ENCODE results near the gene CTNNBL1.
"Not testable (repeated sequence)": the region's sequence is repeated elsewhere in the genome, so short reads cannot be mapped to it uniquely, and the experiment has no call there.

The CTNNBL1 gene

GRCh38 chr20:37679751-37680150 is 14.1 kb upstream of the CTNNBL1 start:
- DNase-seq (ENCODE audit: low spot score) = not testable (repeated sequence)

- no peak for DNase-seq (ENCODE audit: low spot score)
These were observed 13.4 kb upstream of the CTNNBL1 start for GRCh38 chr20:37680420-37680819.

DNA sequence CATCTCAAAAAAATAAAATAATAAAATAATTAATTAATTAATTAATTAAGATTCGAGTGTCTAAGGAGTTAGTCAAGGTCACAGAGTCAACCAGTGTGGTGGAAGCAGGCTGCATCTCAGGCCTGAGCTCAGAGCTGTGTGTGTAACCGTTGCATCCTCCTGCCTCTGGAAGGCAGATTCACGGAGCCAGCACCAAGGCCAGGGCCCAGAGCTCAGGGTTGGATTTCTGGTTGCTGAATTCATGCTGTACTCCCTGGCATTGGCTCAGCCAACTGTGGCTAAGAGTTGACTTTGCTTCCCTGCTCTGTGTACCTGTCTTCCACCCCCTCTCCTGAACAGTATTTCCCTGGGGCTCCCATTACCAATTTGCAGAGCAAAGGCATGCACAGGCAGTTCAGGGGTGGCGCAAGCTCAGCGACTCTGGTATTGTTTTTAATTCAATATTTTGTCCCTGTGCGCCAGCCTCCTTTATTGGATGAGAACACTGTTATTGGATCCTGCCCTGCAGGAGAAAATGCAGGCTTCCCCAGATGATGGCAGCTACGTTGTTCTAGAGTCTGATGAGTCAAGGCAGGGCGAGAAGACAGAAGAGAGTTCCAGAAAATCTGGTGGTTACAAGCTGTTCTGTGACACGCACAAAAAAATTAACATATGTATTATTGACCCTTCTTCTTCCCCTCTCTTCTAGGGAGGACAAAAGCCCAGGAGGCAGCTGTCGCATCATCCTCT is 12.3 kb upstream of the CTNNBL1 start:
- no peak for DNase-seq (ENCODE audit: low spot score)

GRCh38 chr20:37683146-37683545 is 10.7 kb upstream of the CTNNBL1 start:
- not testable (repeated sequence) for DNase-seq (ENCODE audit: low spot score)

DNA sequence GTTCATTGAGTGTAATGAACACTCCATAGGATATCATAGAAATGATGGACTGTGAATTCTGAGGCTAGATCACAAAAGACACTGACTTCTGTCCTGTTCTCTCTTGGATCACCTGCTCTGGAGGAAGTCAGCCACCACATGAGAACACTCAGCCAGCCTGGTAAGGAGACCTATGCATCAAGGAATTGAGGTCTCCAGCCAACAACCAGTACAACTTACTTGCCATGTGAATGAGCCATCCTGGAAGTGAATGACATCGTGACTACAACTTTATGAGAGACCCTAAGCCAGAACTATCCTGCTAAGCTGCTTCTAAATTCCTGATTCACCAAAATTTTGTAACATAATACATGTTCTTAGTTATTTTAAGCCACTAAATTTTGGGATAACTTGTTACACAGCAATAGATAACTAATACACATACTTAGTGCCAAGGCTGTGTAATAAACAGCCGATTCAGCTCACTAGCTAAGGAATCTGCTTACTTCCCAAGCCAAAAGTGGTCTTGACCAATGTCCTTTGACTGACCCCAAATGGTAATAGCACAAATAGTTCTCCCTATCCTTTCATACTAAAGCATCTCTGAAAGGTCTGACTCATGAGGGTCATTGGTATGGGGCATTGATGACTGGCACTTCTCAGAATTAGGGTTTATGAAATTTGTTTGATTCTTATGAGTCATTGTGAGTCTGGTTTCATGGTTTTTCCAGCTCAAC is 6.9 kb upstream of the CTNNBL1 start:
- no peak for DNase-seq (ENCODE audit: low spot score)

DNA sequence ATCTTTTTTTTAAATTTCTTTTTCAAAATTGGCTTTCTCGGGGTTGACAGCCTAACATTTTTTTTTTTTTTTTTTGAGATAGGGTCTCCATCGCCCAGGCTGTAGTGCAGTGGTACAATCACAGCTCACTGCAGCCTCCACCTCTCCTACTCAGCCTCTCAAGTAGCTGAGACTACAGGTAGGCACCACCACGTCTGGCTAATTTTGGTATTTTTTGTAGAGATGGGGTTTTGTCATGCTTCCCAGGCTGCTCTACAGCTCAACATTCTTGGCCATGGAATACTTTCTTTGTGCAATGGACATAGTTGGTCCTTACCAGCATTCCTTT is 6.4 kb upstream of the CTNNBL1 start:
- DNase-seq (ENCODE audit: low spot score) = no peak

GRCh38 chr20:37688093-37688492 is 5.7 kb upstream of the CTNNBL1 start:
- no peak for DNase-seq (ENCODE audit: low spot score)

- no peak for DNase-seq (ENCODE audit: low spot score)
These were observed 3.0 kb upstream of the CTNNBL1 start for GRCh38 chr20:37690626-37691369.

DNA sequence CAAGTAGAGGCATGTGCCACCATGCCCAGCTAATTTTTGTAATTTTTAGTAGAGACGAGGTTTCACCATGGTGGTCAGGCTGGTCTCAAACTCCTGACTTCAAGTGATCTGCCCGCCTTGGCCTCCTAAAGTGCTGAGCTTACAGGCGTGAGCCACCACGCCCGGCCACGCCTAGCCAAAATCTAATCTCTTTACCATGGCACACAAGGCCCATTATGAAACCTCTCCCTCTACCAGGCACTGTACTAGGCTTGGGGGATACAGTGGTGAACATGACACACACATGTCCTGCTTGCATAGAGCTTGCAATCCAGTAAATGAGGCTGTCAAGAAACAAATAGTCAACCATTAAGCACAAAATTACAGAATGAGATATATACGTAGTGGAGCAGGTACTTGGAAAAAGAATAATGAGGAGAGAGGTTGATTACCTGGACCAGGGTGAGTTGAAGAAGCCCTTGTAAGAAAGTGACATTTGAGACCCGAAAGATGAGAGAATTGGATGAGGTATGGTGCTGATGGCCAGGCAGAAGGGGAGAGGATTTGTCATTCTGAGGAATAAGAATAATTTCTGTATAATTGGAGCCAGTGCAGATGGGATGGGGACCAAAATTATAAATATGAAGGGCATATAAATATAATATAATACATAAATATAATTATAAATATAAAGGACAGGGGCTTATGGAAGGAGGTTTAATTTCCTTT is 1.2 kb upstream of the CTNNBL1 start:
- DNase-seq (ENCODE audit: low spot score) = no peak

DNA sequence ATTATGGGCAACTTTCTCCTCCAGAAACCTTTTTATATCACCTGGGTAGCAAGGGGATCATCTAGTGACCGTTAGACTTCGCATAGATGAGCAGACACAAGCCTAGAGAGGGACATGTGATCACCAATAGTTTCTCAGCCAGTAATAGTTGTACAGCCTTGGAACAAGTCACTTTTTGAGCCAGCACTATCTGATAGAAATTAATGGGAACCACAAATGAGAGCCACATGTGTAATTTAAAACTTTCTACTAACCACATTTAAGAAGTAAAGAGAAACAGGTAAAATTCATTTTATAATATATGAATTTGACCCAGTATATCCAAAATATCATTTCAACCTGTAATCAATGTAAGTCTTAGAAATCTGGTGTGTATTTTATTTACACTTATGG is 592 bp upstream of the CTNNBL1 start:
- DNase-seq (ENCODE audit: low spot score) = no peak

DNA sequence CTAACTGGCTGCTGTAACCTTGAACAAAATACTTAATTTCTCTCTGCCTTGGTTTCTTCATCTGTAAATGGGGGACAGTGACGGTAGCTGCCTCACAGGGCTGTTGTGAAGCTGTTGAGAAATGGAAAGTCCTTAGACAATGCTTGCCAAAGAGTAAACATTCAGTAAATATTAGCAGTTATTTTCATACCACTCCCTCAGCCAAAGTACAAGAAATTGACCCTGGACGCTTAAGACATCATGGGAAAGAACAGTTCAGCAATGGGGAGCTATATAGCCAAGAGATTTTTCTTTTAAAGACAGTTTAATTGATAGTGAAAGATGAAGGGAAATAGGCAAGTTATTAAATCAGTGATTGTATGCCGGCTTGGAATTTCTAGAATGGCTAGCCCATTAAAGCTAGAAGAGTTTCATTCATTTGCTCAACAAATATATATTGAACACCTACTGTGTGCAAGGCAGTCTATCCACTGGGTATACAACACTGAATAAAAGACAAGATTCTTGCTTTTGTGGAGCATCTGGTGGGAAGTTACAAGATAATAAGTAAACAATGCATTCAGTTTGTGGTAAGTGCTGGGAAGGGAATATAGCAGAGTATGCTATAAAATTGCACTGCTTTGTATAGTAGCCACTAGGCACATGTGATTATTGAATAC is 2.0 kb downstream of the CTNNBL1 start:
- DNase-seq (ENCODE audit: low spot score) = no peak

- DNase-seq (ENCODE audit: low spot score) = no peak
These were observed 3.5 kb downstream of the CTNNBL1 start for GRCh38 chr20:37697314-37697713.

GRCh38 chr20:37699202-37699601 is 5.4 kb downstream of the CTNNBL1 start:
- no peak for DNase-seq (ENCODE audit: low spot score)

DNA sequence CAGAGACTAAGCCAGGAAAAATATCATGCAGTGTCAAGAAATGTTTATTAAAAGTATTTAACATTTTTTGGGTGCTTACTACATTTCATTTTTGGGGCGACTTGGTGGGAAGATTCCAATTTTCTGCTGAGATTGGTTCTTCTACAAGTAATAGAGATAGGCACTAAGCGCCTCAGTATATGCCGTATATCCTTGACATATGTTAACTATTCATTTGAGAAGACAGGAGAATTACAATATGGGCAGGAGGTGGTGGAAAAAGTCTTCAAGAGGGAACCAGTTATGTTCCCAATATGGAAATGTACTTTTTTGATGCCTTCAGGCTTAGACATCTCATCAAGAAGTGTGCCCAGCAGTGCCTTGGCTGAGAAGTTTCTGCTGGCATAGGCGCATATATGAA is 6.5 kb downstream of the CTNNBL1 start:
- no peak for DNase-seq (ENCODE audit: low spot score)

- not testable (repeated sequence) for DNase-seq (ENCODE audit: low spot score)
These were observed 7.8 kb downstream of the CTNNBL1 start for GRCh38 chr20:37701676-37702075.

DNA sequence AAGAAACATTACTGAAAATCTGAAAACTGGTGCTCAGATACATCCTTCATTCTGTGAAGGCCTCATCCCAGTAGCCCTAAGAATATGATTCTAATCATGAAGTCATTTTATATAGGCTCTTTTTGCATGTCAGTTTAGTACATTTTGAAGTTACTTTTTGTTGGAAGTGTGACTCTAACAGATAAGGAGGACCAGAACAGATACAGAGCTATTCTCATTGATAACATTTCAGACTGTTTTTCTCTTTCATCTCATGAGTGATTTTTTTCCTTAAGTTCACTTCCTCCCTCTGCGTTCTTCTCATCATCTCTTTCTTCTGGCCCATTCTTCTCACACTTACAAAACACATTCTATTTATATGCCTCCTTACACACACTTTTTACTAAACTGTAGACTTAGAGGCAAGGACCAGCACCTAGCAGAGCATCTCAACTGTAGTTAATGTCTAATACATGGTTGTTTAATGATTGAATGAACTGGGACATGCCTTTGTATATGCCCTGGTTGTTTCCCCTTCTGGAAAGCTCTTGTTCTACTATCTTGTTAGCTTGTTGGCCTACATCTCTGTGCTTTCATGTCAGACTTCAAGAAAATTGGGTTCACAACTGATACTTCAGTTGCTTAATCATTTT is 8.7 kb downstream of the CTNNBL1 start:
- no peak for DNase-seq (ENCODE audit: low spot score)

GRCh38 chr20:37703035-37703845 is 9.4 kb downstream of the CTNNBL1 start:
- DNase-seq (ENCODE audit: low spot score) = no peak

DNA sequence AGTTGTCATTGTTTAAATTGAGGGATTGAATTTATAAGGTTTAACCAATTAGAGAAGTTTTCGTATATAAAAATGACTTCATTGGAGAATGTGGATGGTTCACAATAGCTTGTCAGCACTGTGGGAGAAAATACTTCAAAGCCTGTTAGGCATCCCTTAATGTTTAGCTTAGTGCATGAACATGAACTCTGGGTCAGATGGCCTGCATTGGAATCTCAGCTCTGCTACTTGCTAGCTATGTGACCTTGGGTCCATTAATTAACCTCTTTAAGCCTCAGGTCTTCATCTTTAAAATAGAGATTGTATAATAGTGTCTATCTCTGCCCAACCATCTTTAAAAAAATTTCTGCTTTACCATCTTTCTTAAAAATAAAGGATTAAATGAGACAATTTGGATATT is 11.1 kb downstream of the CTNNBL1 start:
- DNase-seq (ENCODE audit: low spot score) = no peak

DNA sequence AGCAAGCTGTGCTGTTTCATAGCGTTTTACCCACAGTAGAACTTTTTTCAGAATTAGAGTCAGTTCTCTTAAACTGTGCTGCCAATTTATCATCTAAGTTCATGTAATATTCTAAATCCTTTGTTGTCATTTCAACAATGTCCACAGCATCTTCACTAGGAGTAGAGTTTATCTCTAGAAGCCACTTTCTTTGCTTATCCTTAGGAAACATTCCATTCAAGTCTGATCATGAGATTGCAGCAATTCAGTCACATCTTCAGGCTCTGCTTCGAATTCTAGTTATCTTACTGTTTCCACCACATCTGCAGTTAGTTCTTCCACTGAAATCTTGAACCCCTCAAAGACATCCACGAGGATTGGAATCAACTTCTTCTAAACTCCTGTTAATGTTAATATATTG is 12.5 kb downstream of the CTNNBL1 start:
- no peak for DNase-seq (ENCODE audit: low spot score)

DNA sequence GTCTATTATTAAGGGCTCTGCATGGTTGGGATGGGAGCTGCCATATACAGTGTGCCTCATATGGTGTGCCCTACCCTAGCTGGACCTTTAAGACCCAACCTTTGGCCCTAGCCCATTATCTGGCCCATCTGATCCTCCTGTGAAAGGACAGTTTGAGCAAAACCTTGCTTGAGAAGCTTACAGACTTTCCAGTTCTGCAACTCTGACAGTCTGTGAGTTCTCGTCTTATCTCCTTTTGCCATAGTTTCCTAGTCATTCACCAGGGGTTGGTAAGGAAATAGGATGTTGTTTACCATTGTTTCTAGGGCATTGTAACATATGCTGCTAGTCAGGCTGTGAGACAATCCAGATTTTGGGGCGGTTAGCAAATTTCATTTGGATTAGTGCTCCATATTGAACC is 17.2 kb downstream of the CTNNBL1 start:
- DNase-seq (ENCODE audit: low spot score) = no peak

All from cerebellar cortex (tissue), 1 donor.